Activated T-cell treated with anti-CD3 and anti-CD28 coated beads, Interleukin-2, amount 50 U/mL, for 72 hours (primary cell): ENCODE measurements around the gene KRT9. TPM values are rescaled to one million over a fixed set of nuclear protein-coding genes. Genes with fewer than 3 reads are reported as not detected.
"Not testable (repeated sequence)": the region's sequence is repeated elsewhere in the genome, so short reads cannot be mapped to it uniquely, and the experiment has no call there.

Experiments used
- ATAC-seq, 2 donors: fragments of 150-1000 bp; cut with Tn5 transposase; replicated peaks in 1 of 2; 2 replicates each; pipeline ENCODE4 v1.10.0; 2021; ENCODE audit warnings: moderate library complexity in 2 of 2, mild to moderate bottlenecking in 1 of 2
- DNase-seq, 2 donors: peaks; one replicate each; pipeline ENCODE4 v3.0.0; 2021 to 2022; ENCODE audit warnings: mixed read lengths in 1 of 2
- H3K27ac Mint-ChIP-seq: one replicate; pipeline ENCODE4 v1.8.0; 2022; ENCODE audit warnings: mild to moderate bottlenecking, moderate library complexity, mixed read lengths
- H3K27me3 Mint-ChIP-seq: one replicate; pipeline ENCODE4 v1.8.0; 2022; ENCODE audit warnings: low read depth, mixed read lengths
- H3K36me3 Mint-ChIP-seq, 2 donors: one replicate each; pipeline ENCODE4 v1.8.0; 2022; ENCODE audit warnings: mixed read lengths in 2 of 2, mild to moderate bottlenecking in 1 of 2; ENCODE audit not compliant: insufficient read depth in 2 of 2
- H3K4me1 Mint-ChIP-seq: one replicate; pipeline ENCODE4 v1.8.0; 2022; ENCODE audit warnings: low read depth, mixed read lengths
- H3K4me3 Mint-ChIP-seq, 2 donors: one replicate each; pipeline ENCODE4 v1.8.0; 2022; ENCODE audit warnings: mild to moderate bottlenecking in 2 of 2, mixed read lengths in 2 of 2, moderate library complexity in 2 of 2
- H3K9me3 Mint-ChIP-seq, 2 donors: one replicate each; pipeline ENCODE4 v1.8.0; 2022; ENCODE audit warnings: mixed read lengths in 2 of 2
- total RNA-seq, 2 donors: library from RNA; stranded (reverse); gene quantifications; one replicate each; pipeline ENCODE4 v1.2.3, GENCODE V29; 2022

KRT9 gene
- total RNA-seq, 2 donors from 2014 or later: not detected

DNA sequence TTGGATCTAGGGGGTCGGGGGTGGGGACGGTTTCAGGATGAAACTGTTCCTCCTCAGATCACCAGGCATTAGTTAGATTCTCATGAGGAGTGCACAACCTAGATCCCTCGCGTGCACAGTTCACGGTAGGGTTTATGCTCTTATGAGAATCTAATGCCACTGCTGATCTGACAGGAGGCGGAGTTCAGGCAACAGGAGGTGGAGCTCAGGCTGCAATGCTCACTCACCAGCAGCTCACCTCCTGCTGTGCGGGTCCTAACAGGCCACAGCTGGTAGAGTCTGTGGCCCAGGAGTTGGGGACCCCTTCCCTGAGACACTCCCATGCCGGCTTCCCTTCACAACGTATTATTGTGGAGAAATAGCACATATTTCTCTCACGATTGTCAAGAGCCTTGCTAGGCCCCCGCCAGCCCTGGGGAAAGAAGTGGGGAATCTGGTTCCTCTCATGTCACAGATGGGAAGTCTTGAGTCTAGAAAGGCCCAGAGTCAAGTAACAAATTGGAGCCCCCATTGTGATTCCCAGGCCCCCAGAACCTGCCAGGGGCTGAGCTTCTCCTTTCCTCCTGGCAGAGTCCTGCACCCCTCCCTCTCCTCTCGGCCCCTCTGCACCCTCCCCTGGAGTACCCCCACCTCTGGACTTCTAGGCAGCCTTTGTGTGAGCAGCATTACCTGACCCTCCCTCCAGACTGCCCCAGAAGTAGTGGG lies 20.9 kb upstream of the KRT9 start:
- Mint-ChIP-seq H3K36me3 (no peaks in the 10 kb centered on the region), H3K9me3 (no peaks in the 10 kb centered on the region), H3K4me1 (no peaks in the 10 kb centered on the region), H3K4me3 (no peak overlapping the region), H3K27me3 (peaks cover 31% of the 10 kb centered on the region), H3K27ac (no peak overlapping the region)
- ATAC-seq (no peak), DNase-seq (no peak)

DNA sequence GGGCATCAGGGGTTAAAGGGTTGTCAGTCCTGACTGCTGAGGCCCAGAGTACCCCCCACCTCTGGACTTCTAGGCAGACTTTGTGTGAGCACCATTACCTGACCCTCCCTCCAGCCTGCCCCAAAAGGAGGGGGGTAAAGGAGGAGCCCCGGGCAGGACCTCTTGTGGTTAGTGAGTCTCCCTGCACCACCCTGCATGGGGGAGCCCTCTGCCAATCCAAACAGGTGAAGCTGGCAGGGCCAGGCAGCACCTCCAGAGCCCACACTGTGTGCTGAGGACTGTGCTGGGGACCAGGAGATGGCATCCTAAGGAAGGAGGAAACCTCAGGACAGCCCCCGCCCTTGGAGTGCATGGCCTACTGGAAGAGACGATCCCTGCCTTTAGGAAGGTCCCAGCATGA lies 17.4 kb upstream of the KRT9 start:
- H3K4me3 Mint-ChIP-seq: no peak overlapping the region
- H3K4me1 Mint-ChIP-seq: no peaks in the 10 kb centered on the region
- H3K36me3 Mint-ChIP-seq: no peaks in the 10 kb centered on the region
- peaks cover 10% of the 10 kb centered on the region for H3K27me3 Mint-ChIP-seq
- ATAC-seq: no peak
- H3K9me3 Mint-ChIP-seq: no peaks in the 10 kb centered on the region
- no peak for DNase-seq
- H3K27ac Mint-ChIP-seq: no peak overlapping the region

DNA sequence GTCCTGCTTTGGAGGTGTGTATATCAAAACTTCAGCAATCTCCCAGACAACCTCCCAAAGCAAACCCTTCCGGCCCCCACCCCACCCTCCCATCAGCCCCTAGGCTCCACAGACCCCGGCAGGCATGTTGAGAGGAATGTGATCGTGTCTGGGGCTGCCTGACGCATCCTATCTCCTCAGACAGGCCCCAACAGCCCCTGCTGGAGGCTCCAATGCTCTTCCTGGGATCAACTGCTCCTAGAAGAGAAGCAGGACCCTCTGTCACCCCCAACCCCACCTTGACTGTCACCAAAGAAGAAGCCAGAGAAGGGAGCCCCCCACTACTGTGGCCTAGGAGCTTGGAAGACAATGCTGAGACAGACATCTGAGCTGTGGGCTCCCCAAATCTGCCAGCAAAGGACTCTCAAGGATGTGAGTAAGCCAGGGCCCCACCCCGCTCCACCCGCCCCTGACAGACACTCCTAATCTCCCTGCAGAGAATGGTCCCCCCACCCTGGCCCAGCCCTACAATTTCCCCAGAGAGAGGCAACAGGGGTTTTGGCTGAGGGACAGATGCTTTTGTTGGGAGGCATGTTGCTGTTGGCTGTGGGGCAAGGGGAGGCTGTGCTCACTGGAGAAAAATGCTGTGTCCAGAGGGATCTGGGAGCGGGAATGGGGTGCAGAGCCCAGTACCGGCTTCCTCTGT lies 16.4 kb upstream of the KRT9 start:
- ATAC-seq (no peak), DNase-seq (no peak)
- Mint-ChIP-seq H3K4me1 (no peaks in the 10 kb centered on the region), H3K9me3 (no peaks in the 10 kb centered on the region), H3K27me3 (peaks cover 6% of the 10 kb centered on the region), H3K27ac (no peak overlapping the region), H3K36me3 (no peaks in the 10 kb centered on the region), H3K4me3 (no peak overlapping the region)

DNA sequence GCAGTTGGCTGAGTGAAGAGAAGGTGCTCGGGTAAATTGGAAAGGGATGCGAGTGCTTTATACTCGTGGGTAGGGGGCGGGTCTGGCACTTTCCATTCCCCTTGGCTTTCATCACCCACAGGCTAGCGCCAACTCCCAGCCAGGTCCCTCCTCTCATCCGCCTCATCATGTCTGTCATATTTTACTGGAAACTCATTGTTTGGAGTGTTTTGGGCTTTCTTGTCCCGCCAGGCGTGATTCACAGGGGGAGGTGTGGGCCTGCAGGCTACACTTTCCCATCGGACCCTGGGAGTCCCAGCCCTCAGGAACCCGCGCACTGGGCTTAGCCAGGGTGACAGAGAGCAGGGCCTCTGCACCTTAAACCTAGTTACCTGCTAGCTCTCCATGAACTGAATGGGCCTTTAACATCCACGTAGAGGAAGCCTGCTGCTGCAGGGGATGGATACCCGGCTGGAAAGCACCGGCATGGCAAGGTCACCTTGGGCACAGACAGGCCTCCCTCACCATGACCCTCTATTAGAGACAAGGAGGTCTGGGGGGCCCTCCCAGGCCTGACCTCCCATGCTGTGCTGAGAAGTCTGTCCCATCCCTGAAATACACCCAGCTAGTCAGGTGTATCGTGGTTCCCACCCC lies 15.1 kb upstream of the KRT9 start, which contains the start of gene KRT14:
Gene KRT14, minus strand, starts transcription at position 33 of the 633 bp plus-strand sequence. CDS start 61 bp downstream, outside the sequence.
- DNase-seq (no peak), ATAC-seq (no peak)
- Mint-ChIP-seq H3K4me1 (no peaks in the 10 kb centered on the region), H3K27me3 (peaks cover 7% of the 10 kb centered on the region), H3K27ac (no peak within 1 kb of the TSS), H3K36me3 (no peaks in the 10 kb centered on the region), H3K4me3 (no peak within 1 kb of the TSS), H3K9me3 (no peaks in the 10 kb centered on the region)

DNA sequence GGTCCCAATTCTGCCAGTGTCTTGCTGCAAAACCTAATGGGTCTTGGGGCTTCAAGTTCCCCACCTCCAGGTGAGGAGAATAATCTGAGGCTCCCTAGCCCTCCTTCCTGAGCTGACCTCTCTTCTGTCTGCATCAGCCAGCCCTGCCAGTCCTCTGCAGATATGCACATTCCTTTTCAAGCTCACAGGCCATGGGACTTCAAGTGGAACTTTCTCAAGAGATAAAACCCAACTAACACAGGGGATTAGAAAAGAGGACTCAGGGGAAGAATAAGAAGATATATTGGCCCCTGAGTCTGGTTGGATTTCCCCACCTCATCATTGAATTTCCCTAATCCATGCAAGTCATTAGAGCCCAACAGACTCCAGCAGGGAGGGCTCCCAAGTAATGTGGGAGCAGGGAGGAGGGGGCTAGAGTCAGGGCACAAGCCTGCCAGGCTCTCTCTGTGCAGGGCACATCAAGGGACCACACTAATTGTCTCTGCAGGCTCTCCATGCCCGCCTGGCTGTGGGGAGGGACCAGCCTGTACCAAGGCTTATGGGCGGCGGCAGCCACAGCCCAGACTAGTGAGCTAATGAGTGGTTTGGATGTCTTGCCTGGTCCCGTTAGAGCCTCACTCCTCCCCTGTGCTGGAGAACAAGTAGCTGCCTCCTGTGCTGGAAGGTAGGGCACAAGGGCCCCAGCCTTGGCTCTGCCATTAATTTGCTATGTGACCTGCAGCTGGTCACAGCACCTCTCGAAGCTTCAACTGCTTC lies 13.6 kb upstream of the KRT9 start:
- H3K36me3 Mint-ChIP-seq: no peaks in the 10 kb centered on the region
- ATAC-seq: no peak
- no peaks in the 10 kb centered on the region for H3K9me3 Mint-ChIP-seq
- peaks cover 21% of the 10 kb centered on the region for H3K27me3 Mint-ChIP-seq
- DNase-seq: no peak
- H3K4me1 Mint-ChIP-seq: no peaks in the 10 kb centered on the region
- H3K4me3 Mint-ChIP-seq: no peak overlapping the region
- no peak overlapping the region for H3K27ac Mint-ChIP-seq

DNA sequence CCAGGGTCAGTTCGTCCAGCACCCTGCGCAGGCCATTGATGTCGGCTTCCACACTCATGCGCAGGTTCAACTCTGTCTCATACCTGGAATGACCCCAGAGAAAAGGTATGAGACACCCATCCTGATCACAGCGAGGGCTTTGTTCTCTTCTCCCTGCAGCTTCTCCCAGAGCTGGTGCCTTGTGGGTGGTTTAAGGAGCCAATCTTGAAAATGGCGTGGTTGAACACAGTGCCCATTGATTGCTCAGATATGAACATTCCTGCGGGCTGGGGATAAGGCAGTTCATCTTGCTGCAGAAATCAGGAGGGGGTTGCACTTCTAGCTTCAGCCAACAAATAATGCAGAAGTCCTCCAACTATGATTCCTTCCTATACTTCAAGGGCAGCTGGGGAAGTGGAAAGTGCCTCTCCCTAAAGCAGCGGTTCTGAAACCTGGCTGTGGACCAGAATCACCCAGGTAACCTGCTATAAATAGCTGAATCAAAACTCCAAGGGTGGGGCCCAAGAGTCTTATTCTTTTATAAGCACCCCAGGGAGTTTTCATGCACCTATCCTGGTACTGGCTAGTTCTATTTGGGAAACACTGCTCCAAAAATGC lies 12.6 kb upstream of the KRT9 start:
- H3K4me3 Mint-ChIP-seq, H3K36me3 Mint-ChIP-seq, H3K27ac Mint-ChIP-seq, H3K4me1 Mint-ChIP-seq, H3K9me3 Mint-ChIP-seq, DNase-seq, ATAC-seq: not testable (repeated sequence)
- H3K27me3 Mint-ChIP-seq: peaks cover 17% of the 10 kb centered on the region

DNA sequence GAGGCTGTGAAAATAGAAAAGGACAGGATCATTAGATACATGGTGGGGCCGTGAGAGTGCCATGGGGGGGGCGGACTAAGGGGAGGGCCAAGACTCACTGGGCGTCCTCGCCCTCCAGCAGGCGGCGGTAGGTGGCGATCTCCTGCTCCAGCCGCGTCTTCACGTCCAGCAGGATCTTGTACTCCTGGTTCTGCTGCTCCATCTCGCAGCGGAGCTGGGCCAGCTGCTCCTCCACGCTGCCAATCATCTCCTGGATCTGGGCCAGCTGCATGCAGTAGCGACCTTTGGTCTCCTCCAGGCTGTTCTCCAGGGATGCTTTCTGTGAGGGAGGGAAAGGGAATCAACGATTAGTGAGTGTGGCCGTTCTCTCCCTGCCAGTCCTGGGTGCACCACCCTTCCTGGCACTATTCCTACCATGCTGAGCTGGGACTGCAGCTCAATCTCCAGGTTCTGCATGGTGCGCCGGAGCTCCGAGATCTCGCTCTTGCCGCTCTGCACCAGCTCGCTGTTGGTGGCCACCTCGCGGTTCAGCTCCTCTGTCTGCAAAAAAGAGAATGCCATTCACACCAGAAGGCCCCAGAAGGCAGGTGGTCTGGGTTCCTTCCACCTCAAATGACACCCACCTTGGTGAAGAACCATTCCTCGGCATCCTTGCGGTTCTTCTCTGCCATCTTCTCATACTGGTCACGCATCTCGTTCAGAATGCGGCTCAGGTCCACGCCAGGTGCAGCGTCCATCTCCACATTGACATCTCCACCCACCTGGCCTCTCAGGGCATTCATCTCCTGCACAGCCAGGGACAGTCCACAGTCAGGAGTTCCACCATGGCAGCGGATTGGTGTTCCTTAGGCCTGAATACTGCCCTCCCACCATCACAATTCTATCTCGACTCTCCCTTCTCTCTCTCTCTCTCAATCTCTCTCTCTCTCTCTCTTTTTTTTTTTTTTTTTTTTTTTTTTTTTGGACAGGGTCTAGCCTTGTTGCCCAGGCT lies 11.6 kb upstream of the KRT9 start:
- Mint-ChIP-seq H3K9me3 (no peaks in the 10 kb centered on the region), H3K27ac (no peak overlapping the region), H3K4me3 (no peak overlapping the region), H3K36me3 (no peaks in the 10 kb centered on the region), H3K27me3 (peaks cover 25% of the 10 kb centered on the region), H3K4me1 (no peaks in the 10 kb centered on the region)
- DNase-seq (no peak), ATAC-seq (no peak)

DNA sequence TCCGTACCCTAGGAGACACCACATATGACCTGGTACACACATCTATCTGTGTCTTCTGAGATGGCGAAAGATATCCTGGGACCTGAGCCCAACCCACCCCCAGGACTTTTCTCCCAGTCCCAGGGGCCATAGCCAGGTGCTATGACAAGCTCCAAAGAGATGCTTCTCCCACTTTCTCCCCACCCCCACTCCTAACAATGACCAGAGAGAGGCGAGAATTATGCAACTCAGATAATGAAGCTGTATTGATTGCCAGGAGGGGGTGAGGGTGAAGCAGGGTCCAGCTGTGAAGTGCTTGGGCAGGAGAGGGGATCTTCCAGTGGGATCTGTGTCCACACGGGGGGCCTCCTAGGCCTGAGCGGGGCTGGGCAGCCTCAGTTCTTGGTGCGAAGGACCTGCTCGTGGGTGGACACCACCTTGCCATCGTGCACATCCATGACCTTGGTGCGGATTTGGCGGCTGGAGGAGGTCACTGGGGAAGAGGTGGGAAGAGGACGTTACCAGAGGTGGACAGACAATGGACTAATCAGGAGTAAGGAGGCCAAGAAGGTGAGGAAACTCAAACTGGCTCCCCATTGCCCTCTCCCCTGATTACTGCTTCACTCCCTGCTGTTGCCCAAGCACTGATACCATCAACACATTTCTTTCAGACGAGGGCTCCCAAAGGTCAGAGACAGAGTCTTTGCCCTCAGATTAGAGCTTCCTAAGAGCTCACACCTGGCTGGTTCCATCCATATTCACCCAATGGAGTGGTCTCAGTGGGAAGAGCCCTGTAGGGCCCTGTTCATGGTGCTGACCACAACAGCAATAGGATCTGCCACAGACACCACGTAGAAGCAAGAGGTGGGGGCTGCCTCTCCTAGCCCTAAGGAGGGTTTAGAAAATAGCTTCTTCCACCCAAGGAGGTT lies 10.5 kb upstream of the KRT9 start:
- not testable (repeated sequence) for H3K4me1 Mint-ChIP-seq, ATAC-seq

DNA sequence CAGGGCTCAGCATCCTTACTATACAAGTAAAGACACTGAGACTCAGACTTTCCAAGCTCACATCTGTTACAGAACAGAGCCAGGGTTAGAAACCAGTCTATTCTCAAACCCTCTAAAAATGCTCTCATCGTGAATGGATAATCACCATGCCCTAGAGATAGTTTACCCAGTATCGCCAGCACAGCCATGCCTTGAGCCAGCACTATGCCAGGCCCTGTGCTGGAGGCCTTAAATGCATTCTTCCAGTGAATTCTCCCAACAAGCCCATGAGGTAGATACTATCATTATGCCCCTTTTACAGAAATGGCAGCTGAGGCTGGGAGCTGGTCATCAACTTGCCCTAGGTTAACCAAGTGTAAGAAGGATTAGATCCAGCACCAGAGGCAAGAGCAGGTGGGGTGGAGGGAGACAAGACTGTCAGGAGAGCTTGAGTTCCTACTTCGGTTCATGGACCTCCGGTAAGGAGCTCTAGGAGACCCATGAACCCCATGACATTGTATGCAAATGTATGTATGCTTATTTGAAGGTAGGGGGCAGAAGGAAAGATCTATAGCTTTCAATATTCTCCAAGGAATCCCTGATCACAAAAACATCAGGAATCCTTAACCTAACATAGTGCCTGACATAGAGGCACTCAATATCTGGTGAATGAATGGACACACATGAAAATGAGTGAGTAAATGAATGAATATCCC lies 9.7 kb upstream of the KRT9 start:
- DNase-seq (no peak), ATAC-seq (no peak)
- Mint-ChIP-seq H3K9me3 (no peaks in the 10 kb centered on the region), H3K4me1 (no peaks in the 10 kb centered on the region), H3K4me3 (no peak overlapping the region), H3K36me3 (no peaks in the 10 kb centered on the region), H3K27me3 (peaks cover 42% of the 10 kb centered on the region), H3K27ac (no peak overlapping the region)

More for the DNA sequence above, 10.5 kb upstream of the KRT9 start:
- DNase-seq, H3K36me3 Mint-ChIP-seq, H3K4me3 Mint-ChIP-seq, H3K9me3 Mint-ChIP-seq, H3K27ac Mint-ChIP-seq: not testable (repeated sequence)
- H3K27me3 Mint-ChIP-seq: peaks cover 34% of the 10 kb centered on the region

DNA sequence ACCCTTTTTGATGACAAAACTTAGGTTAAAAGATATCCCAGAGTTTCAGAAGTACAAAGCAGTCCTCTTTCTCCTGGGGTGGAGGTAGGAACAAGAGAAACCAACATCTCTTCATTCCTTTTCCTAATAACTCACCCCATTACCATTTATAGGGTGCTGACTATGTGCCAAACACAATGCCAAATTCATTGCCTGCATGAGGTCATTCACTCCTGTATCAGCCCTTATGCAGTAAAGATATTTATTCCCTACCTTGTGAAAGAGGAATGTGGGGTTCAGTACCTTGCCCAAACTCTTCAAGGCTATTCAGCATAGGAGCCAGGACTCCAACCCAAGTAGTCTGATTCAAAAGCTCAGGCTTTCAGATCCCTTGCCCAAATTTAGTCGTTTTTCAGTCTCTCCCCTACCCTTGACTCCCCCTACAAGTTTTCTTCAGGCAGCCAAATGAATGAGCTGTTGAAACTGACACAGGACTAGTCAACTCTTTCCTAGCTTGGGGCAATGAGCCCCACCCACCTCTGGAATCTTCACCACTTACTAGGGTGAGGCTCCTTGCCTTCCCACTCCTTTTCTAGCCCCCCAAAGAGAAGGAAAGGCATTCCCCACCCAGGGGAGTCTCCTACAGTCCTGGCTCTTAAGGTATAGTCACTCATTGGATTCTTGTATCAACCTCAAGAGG lies 9.0 kb upstream of the KRT9 start:
- no peaks in the 10 kb centered on the region for H3K36me3 Mint-ChIP-seq
- no peak overlapping the region for H3K4me3 Mint-ChIP-seq
- ATAC-seq (no peak), DNase-seq (no peak)
- no peaks in the 10 kb centered on the region for H3K4me1 Mint-ChIP-seq
- H3K9me3 Mint-ChIP-seq: no peaks in the 10 kb centered on the region
- peaks cover 46% of the 10 kb centered on the region for H3K27me3 Mint-ChIP-seq
- no peak overlapping the region for H3K27ac Mint-ChIP-seq
